KMS-11 (cell line): ENCODE data around the gene RASGRP4.

ENCODE experiments used
- H2AFZ ChIP-seq: fragments of 200-600 bp; sonication (generic); 2 replicates; pipeline ENCODE4 v1.6.1; 2016; ENCODE audit warnings: antibody characterized with exemption, mixed run types, low read depth
- H3K27ac ChIP-seq: fragments of 200-600 bp; sonication (generic); 2 replicates; pipeline ENCODE4 v1.6.1; 2016; ENCODE audit warnings: mild to moderate bottlenecking, mixed run types
- H3K27me3 ChIP-seq: fragments of 200-600 bp; sonication (generic); 2 replicates; pipeline ENCODE4 v1.6.1; 2017; ENCODE audit warnings: mild to moderate bottlenecking, low read depth, mixed run types, moderate library complexity; ENCODE audit not compliant: insufficient read depth
- H3K36me3 ChIP-seq: fragments of 200-600 bp; sonication (generic); 2 replicates; pipeline ENCODE4 v1.6.1; 2017; ENCODE audit warnings: mild to moderate bottlenecking, mixed run types; ENCODE audit not compliant: insufficient read depth
- H3K4me1 ChIP-seq: fragments of 200-600 bp; sonication (generic); 2 replicates; pipeline ENCODE4 v1.6.1; 2016; ENCODE audit warnings: mild to moderate bottlenecking, low read depth, mixed run types; ENCODE audit not compliant: poor library complexity, severe bottlenecking
- H3K4me2 ChIP-seq: fragments of 200-600 bp; sonication (generic); 2 replicates; pipeline ENCODE4 v1.7.0; 2016; ENCODE audit warnings: mild to moderate bottlenecking, mixed run types
- H3K4me3 ChIP-seq: fragments of 200-600 bp; sonication (generic); IDR thresholded peaks from 2 replicates; pipeline ENCODE4 v1.6.1; 2017; ENCODE audit warnings: low read depth, low read length, mixed read lengths; ENCODE audit not compliant: insufficient read depth
- H3K79me2 ChIP-seq: fragments of 200-600 bp; sonication (generic); 2 replicates; pipeline ENCODE4 v1.6.1; 2016; ENCODE audit warnings: low read depth, mixed run types; ENCODE audit not compliant: insufficient read depth
- H3K9ac ChIP-seq: fragments of 200-600 bp; sonication (generic); 2 replicates; pipeline ENCODE4 v1.6.1; 2016; ENCODE audit warnings: mild to moderate bottlenecking, mixed run types
- H4K20me1 ChIP-seq: fragments of 200-600 bp; sonication (generic); 2 replicates; pipeline ENCODE4 v1.6.1; 2016; ENCODE audit warnings: mild to moderate bottlenecking, mixed run types; ENCODE audit not compliant: insufficient read depth
- TF ChIP-seq, protein P1 (sequence below): fragments of 200-600 bp; sonication (generic); conservative IDR thresholded peaks from 2 replicates; pipeline ENCODE4 v1.6.1; 2017; ENCODE audit warnings: low read depth, mild to moderate bottlenecking, antibody characterized with exemption, low read length, moderate library complexity, mixed read lengths

The RASGRP4 gene

GRCh38 chr19:38464421-38465082, 38.5 kb upstream of the RASGRP4 start:
- no peak overlapping the region for H3K9ac ChIP-seq
- no peaks in the 10 kb centered on the region for H3K4me1 ChIP-seq
- H2AFZ ChIP-seq: no peak overlapping the region
- H3K4me3 ChIP-seq: no peak overlapping the region
- no peak overlapping the region for H3K4me2 ChIP-seq
- no peaks in the 10 kb centered on the region for H3K79me2 ChIP-seq
- no peaks in the 10 kb centered on the region for H3K36me3 ChIP-seq
- TF ChIP-seq, protein P1, sequence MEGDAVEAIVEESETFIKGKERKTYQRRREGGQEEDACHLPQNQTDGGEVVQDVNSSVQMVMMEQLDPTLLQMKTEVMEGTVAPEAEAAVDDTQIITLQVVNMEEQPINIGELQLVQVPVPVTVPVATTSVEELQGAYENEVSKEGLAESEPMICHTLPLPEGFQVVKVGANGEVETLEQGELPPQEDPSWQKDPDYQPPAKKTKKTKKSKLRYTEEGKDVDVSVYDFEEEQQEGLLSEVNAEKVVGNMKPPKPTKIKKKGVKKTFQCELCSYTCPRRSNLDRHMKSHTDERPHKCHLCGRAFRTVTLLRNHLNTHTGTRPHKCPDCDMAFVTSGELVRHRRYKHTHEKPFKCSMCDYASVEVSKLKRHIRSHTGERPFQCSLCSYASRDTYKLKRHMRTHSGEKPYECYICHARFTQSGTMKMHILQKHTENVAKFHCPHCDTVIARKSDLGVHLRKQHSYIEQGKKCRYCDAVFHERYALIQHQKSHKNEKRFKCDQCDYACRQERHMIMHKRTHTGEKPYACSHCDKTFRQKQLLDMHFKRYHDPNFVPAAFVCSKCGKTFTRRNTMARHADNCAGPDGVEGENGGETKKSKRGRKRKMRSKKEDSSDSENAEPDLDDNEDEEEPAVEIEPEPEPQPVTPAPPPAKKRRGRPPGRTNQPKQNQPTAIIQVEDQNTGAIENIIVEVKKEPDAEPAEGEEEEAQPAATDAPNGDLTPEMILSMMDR: no peak
- H3K27ac ChIP-seq: no peak overlapping the region
- no peaks in the 10 kb centered on the region for H4K20me1 ChIP-seq
- H3K27me3 ChIP-seq: peaks cover 23% of the 10 kb centered on the region; the same call in 1 of the 2 replicates

DNA sequence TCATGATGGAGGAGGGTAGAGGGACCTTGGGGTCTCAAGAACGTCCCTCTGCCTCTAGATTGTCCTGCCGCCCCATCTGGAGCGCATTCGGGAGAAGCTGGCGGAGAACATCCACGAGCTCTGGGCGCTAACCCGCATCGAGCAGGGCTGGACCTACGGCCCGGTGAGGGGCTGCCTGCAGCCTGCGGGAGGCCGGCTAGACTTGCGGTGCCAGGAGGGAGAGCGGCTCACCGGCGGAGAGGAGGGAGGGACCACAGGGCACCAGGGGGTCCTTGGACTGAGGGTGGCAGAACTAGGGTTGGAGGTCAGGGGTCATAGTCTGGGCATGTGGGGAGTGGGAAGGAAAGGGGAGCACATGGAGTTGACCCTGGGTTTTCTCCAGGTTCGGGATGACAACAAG, 37.3 kb upstream of the RASGRP4 start:
- Histone ChIP-seq H3K4me2 (no peak overlapping the region), H3K36me3 (no peaks in the 10 kb centered on the region), H3K27ac (no peak overlapping the region), H3K9ac (no peak overlapping the region), H3K79me2 (no peaks in the 10 kb centered on the region), H3K4me3 (no peak overlapping the region), H4K20me1 (no peaks in the 10 kb centered on the region), H3K4me1 (no peaks in the 10 kb centered on the region), H3K27me3 (peaks cover 20% of the 10 kb centered on the region; the same call in 1 of the 2 replicates), H2AFZ (no peak overlapping the region)
- TF ChIP-seq, protein P1: no peak

DNA sequence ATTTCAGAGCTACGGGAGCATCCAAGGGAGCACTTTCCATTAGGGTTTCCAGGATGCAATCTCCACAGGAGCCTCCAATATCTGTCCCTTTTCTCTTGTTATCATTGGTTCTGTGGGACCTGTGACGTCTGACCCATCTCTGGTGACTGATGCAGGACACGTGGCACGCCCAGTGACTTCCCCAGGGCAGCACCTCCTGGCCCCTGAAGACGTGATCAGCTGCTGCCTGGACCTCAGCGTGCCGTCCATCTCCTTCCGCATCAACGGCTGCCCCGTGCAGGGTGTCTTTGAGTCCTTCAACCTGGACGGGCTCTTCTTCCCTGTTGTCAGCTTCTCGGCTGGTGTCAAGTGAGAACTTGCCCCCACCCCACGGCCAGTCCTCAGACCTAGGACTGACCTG, 33.0 kb upstream of the RASGRP4 start:
- H3K4me2 ChIP-seq: no peak overlapping the region
- peaks cover 25% of the 10 kb centered on the region for H3K27me3 ChIP-seq
- H2AFZ ChIP-seq: no peak overlapping the region
- H3K4me3 ChIP-seq: no peak overlapping the region
- no peaks in the 10 kb centered on the region for H3K4me1 ChIP-seq
- no peaks in the 10 kb centered on the region for H4K20me1 ChIP-seq
- TF ChIP-seq, protein P1: no peak
- H3K27ac ChIP-seq: no peak overlapping the region
- no peaks in the 10 kb centered on the region for H3K79me2 ChIP-seq
- H3K36me3 ChIP-seq: no peaks in the 10 kb centered on the region
- H3K9ac ChIP-seq: no peak overlapping the region

GRCh38 chr19:38457690-38458405, 31.8 kb upstream of the RASGRP4 start:
- Histone ChIP-seq H3K4me1 (no peaks in the 10 kb centered on the region), H2AFZ (no peak overlapping the region), H3K27me3 (peaks cover 25% of the 10 kb centered on the region), H3K4me2 (no peak overlapping the region), H3K9ac (no peak overlapping the region), H3K36me3 (no peaks in the 10 kb centered on the region), H4K20me1 (no peaks in the 10 kb centered on the region), H3K27ac (no peak overlapping the region), H3K4me3 (no peak overlapping the region), H3K79me2 (no peaks in the 10 kb centered on the region)
- TF ChIP-seq, protein P1: no peak
